ENCODE measurements around the gene SNF8.

Gene SNF8

DNA sequence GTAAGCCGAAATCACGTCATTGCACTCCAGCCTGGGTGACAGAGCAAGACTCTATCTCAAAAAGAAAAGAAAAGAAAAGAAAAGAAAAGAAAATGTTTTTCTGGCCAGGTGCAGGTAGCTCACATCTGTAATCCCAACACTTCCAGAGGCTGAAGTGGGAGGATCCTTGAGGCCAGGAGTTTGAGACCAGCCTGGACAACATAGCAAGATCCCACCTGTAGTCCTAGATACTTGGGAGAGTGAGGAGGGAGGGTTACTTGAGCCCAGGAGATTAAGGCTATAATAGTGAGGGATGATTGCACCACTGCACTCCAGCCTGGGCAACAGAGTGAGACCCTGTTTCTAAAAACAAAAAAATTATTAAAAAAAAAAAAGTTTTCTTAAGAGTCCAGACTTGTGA is 54.6 kb downstream of the SNF8 start:
- CTCF ChIA-PET: interaction anchor here (1.1 to 4.3 kb wide), 5 partner anchors 9 to 219 kb away, joined by 3 to 25 read pairs (median 4); no protein-coding TSS in a partner anchor
- Histone ChIP-seq H3K4me1 (ENCODE audit: control insufficient read depth, insufficient read depth, low read length) (0 out of 2 replicates have a peak, but pooled peaks cover 3% of the 10 kb centered on the region), H3K36me3 (ENCODE audit: control insufficient read depth in 2 of 2, insufficient read depth in 1 of 2, low read length in 2 of 2) (peaks cover 0 to 9% of the 10 kb centered on the region in 2 experiments; a peak in 2 of 3 replicates), H3K9me3 (ENCODE audit: control insufficient read depth, insufficient read depth, low read depth, low read length) (no peaks in the 10 kb centered on the region), H3K4me3 (ENCODE audit: low read depth, low read length) (no peak overlapping the region), H3K27ac (ENCODE audit: extremely low read depth, low read depth, low read length) (no peak overlapping the region)
- POLR2A ChIA-PET: no interaction called here
- TF ChIP-seq ZNF121 (tag by site-specific recombination; IDR thresholded peaks at IDR 0.05) (peak; percentile 94), ZNF266 (tag by site-specific recombination; IDR thresholded peaks at IDR 0.05; ENCODE audit: low read depth) (no peak)

DNA sequence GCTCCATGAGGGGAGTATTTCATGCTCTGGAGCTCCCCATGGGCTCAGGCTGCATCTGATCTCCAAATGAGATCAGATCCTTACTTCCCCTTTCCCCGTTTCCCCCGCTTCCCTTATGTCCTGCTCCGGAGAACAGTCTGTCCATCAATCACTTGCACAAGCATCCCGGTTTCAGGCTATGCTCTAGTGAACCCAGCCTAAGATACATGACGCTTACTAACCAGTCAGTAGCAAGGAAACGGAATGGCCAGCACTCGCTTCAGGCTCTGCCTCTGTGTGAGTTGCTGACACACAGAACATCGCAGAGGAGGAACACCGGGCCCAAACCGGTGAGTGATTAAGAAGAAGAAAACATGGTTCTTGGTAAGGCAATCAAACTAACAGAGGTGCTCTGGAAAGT is 61.5 kb downstream of the SNF8 start:
- H3K27ac ChIP-seq (ENCODE audit: extremely low read depth, low read depth, low read length): no peak overlapping the region
- H3K9me3 ChIP-seq (ENCODE audit: control insufficient read depth, insufficient read depth, low read depth, low read length): no peaks in the 10 kb centered on the region
- no peaks in the 10 kb centered on the region for H3K36me3 ChIP-seq (ENCODE audit: control insufficient read depth in 2 of 2, insufficient read depth in 1 of 2, low read length in 2 of 2)
- no peaks in the 10 kb centered on the region for H3K4me1 ChIP-seq (ENCODE audit: control insufficient read depth, insufficient read depth, low read length)
- ChIA-PET POLR2A (interaction anchor here (0.6 to 2.2 kb wide), 3 partner anchors 9 to 128 kb away, joined by 3 to 5 read pairs (median 3); partner anchors contain the start of gene ATP5MC1), CTCF (interaction anchor here (0.6 to 14.7 kb wide), 16 partner anchors 10 to 433 kb away, joined by 3 to 387 read pairs (median 5); partner anchors contain the start of genes ATP5MC1 and TTLL6)
- H3K4me3 ChIP-seq (ENCODE audit: low read depth, low read length): no peak overlapping the region
- TF ChIP-seq ZNF23 (tag by site-specific recombination; IDR thresholded peaks at IDR 0.05; ENCODE audit: borderline replicate concordance): no peak
- no peak for TF ChIP-seq ZNF513 (tag by site-specific recombination; IDR thresholded peaks at IDR 0.05)
- no peak for TF ChIP-seq ZNF37A (tag by site-specific recombination; IDR thresholded peaks at IDR 0.05)
- no peak for TF ChIP-seq BCL6B (tag by site-specific recombination; IDR thresholded peaks at IDR 0.05)
- no peak for TF ChIP-seq ZNF311 (tag by site-specific recombination; IDR thresholded peaks at IDR 0.05; ENCODE audit: borderline replicate concordance)
- no peak for TF ChIP-seq ZNF324 (tag by site-specific recombination; IDR thresholded peaks at IDR 0.05)
- no peak for TF ChIP-seq ZNF645 (tag by site-specific recombination; IDR thresholded peaks at IDR 0.05)
- no peak for TF ChIP-seq EGR2 (tag by site-specific recombination; IDR thresholded peaks at IDR 0.05; ENCODE audit: low read depth)
- TF ChIP-seq ZNF132 (tag by site-specific recombination; IDR thresholded peaks at IDR 0.05; ENCODE audit: borderline replicate concordance): no peak
- TF ChIP-seq ZNF776 (tag by site-specific recombination; IDR thresholded peaks at IDR 0.05; ENCODE audit: borderline replicate concordance): no peak
- no peak for TF ChIP-seq ZNF585B (tag by site-specific recombination; IDR thresholded peaks at IDR 0.05)
- no peak for TF ChIP-seq ZNF175 (tag by site-specific recombination; IDR thresholded peaks at IDR 0.05)

DNA sequence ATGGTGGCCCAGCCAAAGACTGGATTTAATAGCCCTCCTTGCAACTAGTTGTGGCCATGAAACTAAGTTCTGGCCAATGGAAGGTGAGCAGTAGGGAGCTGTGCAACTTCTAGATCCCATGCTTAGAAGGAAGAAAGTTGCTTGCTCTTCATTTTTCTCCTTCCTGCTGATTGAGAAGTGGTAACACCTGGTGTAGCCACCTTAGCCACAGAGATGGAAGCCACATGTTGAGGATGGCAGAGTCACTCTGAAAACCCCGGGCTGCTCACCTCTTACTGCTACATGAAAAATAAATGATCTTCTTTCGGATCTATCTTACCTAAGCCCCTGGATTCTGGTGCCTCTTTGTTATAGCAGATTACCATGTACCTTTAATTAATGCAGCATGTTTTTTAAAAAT is 62.4 kb downstream of the SNF8 start:
- no peaks in the 10 kb centered on the region for H3K9me3 ChIP-seq (ENCODE audit: control insufficient read depth, insufficient read depth, low read depth, low read length)
- TF ChIP-seq KLF9 (tag by site-specific recombination; IDR thresholded peaks at IDR 0.05; ENCODE audit: low read depth) (no peak), ZNF140 (tag by site-specific recombination; IDR thresholded peaks at IDR 0.05) (no peak), ZNF521 (tag by site-specific recombination; IDR thresholded peaks at IDR 0.05) (no peak)
- H3K36me3 ChIP-seq (ENCODE audit: control insufficient read depth in 2 of 2, insufficient read depth in 1 of 2, low read length in 2 of 2): no peaks in the 10 kb centered on the region
- POLR2A ChIA-PET: interaction anchor here (0.7 to 2.2 kb wide), 2 partner anchors 10 to 20 kb away, joined by 3 to 5 read pairs; partner anchors contain the start of gene ATP5MC1
- no peaks in the 10 kb centered on the region for H3K4me1 ChIP-seq (ENCODE audit: control insufficient read depth, insufficient read depth, low read length)
- H3K27ac ChIP-seq (ENCODE audit: extremely low read depth, low read depth, low read length): no peak overlapping the region
- no peak overlapping the region for H3K4me3 ChIP-seq (ENCODE audit: low read depth, low read length)
- CTCF ChIA-PET: interaction anchor here (0.7 to 14.7 kb wide), 8 partner anchors 11 to 208 kb away, joined by 3 to 387 read pairs (median 4); partner anchors contain the start of gene TTLL6

All from HEK293 (cell line).